ENCODE data around the gene DHRS4.

The DHRS4 gene

DNA sequence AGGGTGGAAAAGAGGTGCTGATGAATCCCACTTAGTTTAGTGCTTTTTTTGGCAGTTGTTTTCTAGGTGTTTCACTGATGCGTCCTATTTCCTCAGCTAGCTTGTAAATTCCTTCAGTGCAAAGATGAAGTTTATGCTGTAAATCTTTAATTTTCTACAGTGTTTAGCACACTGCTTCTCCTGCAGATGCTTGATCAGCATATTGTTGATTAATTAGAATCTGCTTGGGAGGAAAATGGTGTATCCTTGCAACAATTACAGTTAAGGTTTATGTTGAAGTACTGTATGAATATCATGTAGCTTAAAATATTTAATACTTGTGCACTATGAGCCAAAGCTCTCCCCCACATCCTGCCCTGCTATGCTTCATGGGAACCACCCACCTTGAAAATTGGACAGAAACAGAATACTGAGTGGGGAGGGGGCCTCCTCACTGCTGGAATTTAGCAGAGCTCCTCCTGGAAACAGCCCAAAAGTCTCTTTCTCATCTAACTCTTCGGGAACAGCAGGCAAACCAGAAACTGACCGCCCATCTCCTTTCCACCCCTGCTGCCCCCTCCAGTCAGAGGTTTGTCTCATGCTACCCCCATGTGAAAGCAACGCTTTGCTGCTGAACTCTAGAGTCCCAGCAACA, 20.3 kb upstream of the DHRS4 start:
- no peaks in the 10 kb centered on the region for H3K36me3 ChIP-seq (ENCODE audit: low read depth)
- no peaks in the 10 kb centered on the region for H3K4me1 ChIP-seq (ENCODE audit: insufficient read depth, poor library complexity, severe bottlenecking)
- DNase-seq (ENCODE audit: low spot score) (no peak), ATAC-seq (ENCODE audit: low read depth) (no peak)
- no peaks in the 10 kb centered on the region for H3K27me3 ChIP-seq (ENCODE audit: insufficient read depth, poor library complexity, severe bottlenecking)
- H3K9me3 ChIP-seq (ENCODE audit: severe bottlenecking), result no peaks in the 10 kb centered on the region
- no peak for TF ChIP-seq CTCF (IDR thresholded peaks at IDR 0.05; ENCODE audit: poor library complexity, severe bottlenecking)
- H3K27ac ChIP-seq (ENCODE audit: poor library complexity, severe bottlenecking), result no peak overlapping the region
- no peak overlapping the region for H3K4me3 ChIP-seq (ENCODE audit: severe bottlenecking)

DNA sequence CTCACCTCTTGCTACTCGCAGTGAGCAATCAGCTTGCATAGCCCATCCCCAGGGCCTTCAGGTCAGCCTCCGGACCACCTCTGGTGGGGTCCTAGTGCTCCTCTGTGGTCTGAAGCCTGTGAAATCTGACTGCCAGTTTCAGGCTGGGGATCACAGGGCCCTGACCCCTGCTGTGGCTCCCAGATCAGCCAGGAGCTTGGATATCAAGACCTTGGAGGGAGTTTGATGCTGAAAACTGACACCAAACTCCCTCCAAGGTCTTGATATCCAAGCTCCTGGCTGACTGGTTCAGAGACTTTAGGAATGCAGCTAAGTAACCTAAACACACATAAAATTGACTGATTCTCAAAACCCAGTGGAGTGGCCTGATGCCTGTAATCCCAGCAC, 19.8 kb upstream of the DHRS4 start:
- no peaks in the 10 kb centered on the region for H3K4me1 ChIP-seq (ENCODE audit: insufficient read depth, poor library complexity, severe bottlenecking)
- no peak for ATAC-seq (ENCODE audit: low read depth)
- no peak for TF ChIP-seq CTCF (IDR thresholded peaks at IDR 0.05; ENCODE audit: poor library complexity, severe bottlenecking)
- DNase-seq (ENCODE audit: low spot score), result no peak
- no peaks in the 10 kb centered on the region for H3K36me3 ChIP-seq (ENCODE audit: low read depth)
- no peaks in the 10 kb centered on the region for H3K9me3 ChIP-seq (ENCODE audit: severe bottlenecking)
- no peak overlapping the region for H3K4me3 ChIP-seq (ENCODE audit: severe bottlenecking)
- no peak overlapping the region for H3K27ac ChIP-seq (ENCODE audit: poor library complexity, severe bottlenecking)
- no peaks in the 10 kb centered on the region for H3K27me3 ChIP-seq (ENCODE audit: insufficient read depth, poor library complexity, severe bottlenecking)

GRCh38 chr14:23935158-23935557, 18.4 kb upstream of the DHRS4 start:
- no peak; the same call in 2 of the 3 replicates for ATAC-seq (ENCODE audit: low read depth)
- TF ChIP-seq CTCF (IDR thresholded peaks at IDR 0.05; ENCODE audit: poor library complexity, severe bottlenecking), result no peak
- H3K4me1 ChIP-seq (ENCODE audit: insufficient read depth, poor library complexity, severe bottlenecking), result no peaks in the 10 kb centered on the region

GRCh38 chr14:23936084-23936829, 17.3 kb upstream of the DHRS4 start:
- Histone ChIP-seq H3K27ac (ENCODE audit: poor library complexity, severe bottlenecking) (no peak overlapping the region), H3K27me3 (ENCODE audit: insufficient read depth, poor library complexity, severe bottlenecking) (no peaks in the 10 kb centered on the region), H3K9me3 (ENCODE audit: severe bottlenecking) (no peaks in the 10 kb centered on the region), H3K36me3 (ENCODE audit: low read depth) (no peaks in the 10 kb centered on the region), H3K4me1 (ENCODE audit: insufficient read depth, poor library complexity, severe bottlenecking) (no peaks in the 10 kb centered on the region), H3K4me3 (ENCODE audit: severe bottlenecking) (no peak overlapping the region)
- no peak for DNase-seq (ENCODE audit: low spot score)
- ATAC-seq (ENCODE audit: low read depth), result no peak
- no peak for TF ChIP-seq CTCF (IDR thresholded peaks at IDR 0.05; ENCODE audit: poor library complexity, severe bottlenecking)

More at GRCh38 chr14:23935158-23935557, 18.4 kb upstream of the DHRS4 start:
- H3K9me3 ChIP-seq (ENCODE audit: severe bottlenecking), result no peaks in the 10 kb centered on the region
- no peaks in the 10 kb centered on the region for H3K36me3 ChIP-seq (ENCODE audit: low read depth)
- H3K27ac ChIP-seq (ENCODE audit: poor library complexity, severe bottlenecking), result no peak overlapping the region
- H3K4me3 ChIP-seq (ENCODE audit: severe bottlenecking), result no peak overlapping the region
- DNase-seq (ENCODE audit: low spot score), result no peak
- H3K27me3 ChIP-seq (ENCODE audit: insufficient read depth, poor library complexity, severe bottlenecking), result no peaks in the 10 kb centered on the region

DNA sequence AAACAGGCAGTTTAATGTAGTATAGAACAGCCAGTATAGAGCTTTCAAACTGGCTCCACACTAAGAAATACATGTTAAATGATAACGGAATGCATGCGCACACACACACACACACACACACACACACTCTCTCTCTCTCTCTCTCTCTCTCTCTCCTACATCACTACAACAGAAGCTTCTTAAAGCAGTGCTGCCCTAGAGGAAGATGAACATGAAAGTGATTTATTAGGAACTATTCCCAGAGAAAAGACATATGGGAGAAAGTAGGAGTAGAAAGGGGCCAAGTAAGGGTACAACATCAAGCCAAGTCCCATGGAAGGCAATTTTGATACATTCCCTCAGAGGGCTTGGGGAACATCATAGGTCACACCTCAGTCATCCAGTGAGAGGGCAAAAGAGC, 16.4 kb upstream of the DHRS4 start:
- DNase-seq (ENCODE audit: low spot score), result no peak
- no peak for TF ChIP-seq CTCF (IDR thresholded peaks at IDR 0.05; ENCODE audit: poor library complexity, severe bottlenecking)
- H3K36me3 ChIP-seq (ENCODE audit: low read depth), result no peaks in the 10 kb centered on the region
- no peaks in the 10 kb centered on the region for H3K27me3 ChIP-seq (ENCODE audit: insufficient read depth, poor library complexity, severe bottlenecking)
- H3K4me3 ChIP-seq (ENCODE audit: severe bottlenecking), result no peak overlapping the region
- no peaks in the 10 kb centered on the region for H3K4me1 ChIP-seq (ENCODE audit: insufficient read depth, poor library complexity, severe bottlenecking)
- H3K27ac ChIP-seq (ENCODE audit: poor library complexity, severe bottlenecking), result no peak overlapping the region
- no peak for ATAC-seq (ENCODE audit: low read depth)
- H3K9me3 ChIP-seq (ENCODE audit: severe bottlenecking), result no peaks in the 10 kb centered on the region
